ENCODE measurements around the gene CTDSPL. TPM values are rescaled to one million over a fixed set of nuclear protein-coding genes. Genes with fewer than 3 reads are reported as not detected.

CTDSPL gene
- polyA plus RNA-seq, 2 donors: 7.6 to 13.6 TPM

DNA sequence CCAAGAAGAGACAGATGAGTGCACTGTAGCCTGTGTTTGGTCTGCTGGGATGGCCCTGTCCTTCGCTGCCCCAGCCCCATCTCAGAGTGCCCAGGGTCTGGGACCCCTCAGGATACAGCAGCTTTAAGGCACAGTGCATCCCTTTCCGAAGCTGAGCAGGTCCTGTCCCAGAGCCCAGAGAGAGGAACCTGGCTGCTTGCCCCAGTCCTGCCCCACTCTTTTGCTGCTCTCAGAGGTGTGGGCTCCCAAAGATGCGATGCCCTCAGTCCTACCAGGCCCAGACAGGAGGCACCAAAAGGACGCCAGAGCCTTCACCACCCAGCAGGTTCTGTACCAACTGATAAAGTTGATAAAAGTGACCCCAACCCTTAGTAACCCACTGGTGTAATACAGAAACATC is 159.5 kb downstream of the CTDSPL start:
- Histone ChIP-seq H3K36me3 (ENCODE audit: control insufficient read depth in 2 of 2, insufficient read depth in 2 of 2, low read length in 1 of 2) (peaks cover 9 to 29% of the 10 kb centered on the region in 2 donors), H3K27ac (ENCODE audit: low read depth in 2 of 2, low read length in 1 of 2) (no peak overlapping the region), H3K27me3 (ENCODE audit: control insufficient read depth in 1 of 2, insufficient read depth in 2 of 2, low read length in 2 of 2) (no peaks in the 10 kb centered on the region), H3K4me1 (ENCODE audit: control insufficient read depth in 2 of 2, insufficient read depth in 2 of 2, low read length in 1 of 2) (peaks cover 0 to 7% of the 10 kb centered on the region in 2 donors), H3K9me3 (ENCODE audit: control insufficient read depth in 2 of 2, insufficient read depth in 1 of 2, low read depth in 1 of 2, low read length in 1 of 2) (peaks cover 0 to 5% of the 10 kb centered on the region in 2 donors), H3K4me3 (ENCODE audit: low read depth in 1 of 2, low read length in 2 of 2) (no peak overlapping the region)
- WGBS, 2 donors: 92 to 95% methylated on average over 4 of the region's 4 CpGs

DNA sequence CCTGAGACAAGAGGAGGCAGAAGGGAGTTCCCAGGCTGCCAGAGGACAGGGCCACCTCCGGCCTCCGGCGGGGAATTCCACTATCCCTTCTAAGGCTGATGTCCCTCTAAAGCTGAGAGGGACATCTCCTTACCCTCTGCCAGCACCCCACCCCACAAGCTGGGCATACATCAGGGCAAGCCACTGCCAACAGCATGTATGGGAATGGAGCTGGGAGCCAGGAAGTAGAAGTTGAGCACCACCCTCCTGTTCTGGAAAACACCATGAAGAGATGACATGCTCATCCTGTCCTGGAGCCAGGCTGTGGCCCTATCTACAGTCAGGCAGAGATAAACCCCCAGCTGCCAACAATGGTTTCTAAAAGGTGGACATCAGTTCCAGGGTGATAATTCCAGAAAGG is 160.6 kb downstream of the CTDSPL start:
- no peaks in the 10 kb centered on the region for H3K27me3 ChIP-seq (ENCODE audit: control insufficient read depth in 1 of 2, insufficient read depth in 2 of 2, low read length in 2 of 2)
- H3K27ac ChIP-seq (ENCODE audit: low read depth in 2 of 2, low read length in 1 of 2): peak overlapping the region in 1 of 2 donors; percentile 1
- H3K9me3 ChIP-seq (ENCODE audit: control insufficient read depth in 2 of 2, insufficient read depth in 1 of 2, low read depth in 1 of 2, low read length in 1 of 2): no peaks in the 10 kb centered on the region
- H3K4me1 ChIP-seq (ENCODE audit: control insufficient read depth in 2 of 2, insufficient read depth in 2 of 2, low read length in 1 of 2): peaks cover 0 to 7% of the 10 kb centered on the region in 2 donors
- 67 to 68% methylated on average over 3 of the region's 3 CpGs for whole genome bisulfite sequencing, 2 donors
- no peak overlapping the region for H3K4me3 ChIP-seq (ENCODE audit: low read depth in 1 of 2, low read length in 2 of 2)
- H3K36me3 ChIP-seq (ENCODE audit: control insufficient read depth in 2 of 2, insufficient read depth in 2 of 2, low read length in 1 of 2): peaks cover 8 to 20% of the 10 kb centered on the region in 2 donors

DNA sequence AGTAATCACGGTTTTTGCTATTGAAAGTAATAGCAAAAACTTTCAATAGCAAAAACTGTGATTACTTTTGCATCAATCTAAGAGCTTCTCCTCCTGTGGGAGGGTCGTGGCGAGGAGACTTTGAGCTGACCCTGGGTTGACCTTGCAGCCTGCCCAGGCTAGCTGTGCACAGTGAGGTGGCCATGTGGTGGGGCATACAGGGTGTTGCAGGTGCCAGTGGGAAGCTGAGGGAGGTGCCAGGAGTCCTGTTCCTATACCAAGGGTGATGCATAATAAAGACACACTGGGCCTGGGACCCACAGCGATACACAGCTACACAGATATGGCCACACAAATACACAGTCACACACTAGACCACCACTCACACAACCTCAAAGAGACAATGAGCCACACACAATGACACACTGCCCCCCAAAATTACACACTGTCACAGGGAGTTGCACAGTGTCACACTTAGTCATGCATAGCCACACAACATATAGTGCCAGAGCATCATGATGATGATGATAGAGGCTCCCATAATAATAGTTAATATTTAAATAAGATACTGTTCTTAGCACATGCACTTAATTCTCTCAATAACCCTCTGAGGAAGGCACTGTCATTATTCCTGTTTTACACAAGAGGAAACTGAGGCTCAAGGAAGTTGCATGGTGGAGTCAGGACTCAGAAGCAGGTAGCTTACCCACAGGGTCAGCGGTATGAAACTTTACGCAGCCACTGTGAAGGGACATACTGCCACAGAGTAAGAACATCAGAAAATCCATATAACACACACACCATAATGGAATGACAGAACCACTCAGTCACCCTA is 161.4 kb downstream of the CTDSPL start:
- WGBS, 2 donors: 81 to 82% methylated on average over 6 of the region's 6 CpGs
- Histone ChIP-seq H3K9me3 (ENCODE audit: control insufficient read depth in 2 of 2, insufficient read depth in 1 of 2, low read depth in 1 of 2, low read length in 1 of 2) (no peaks in the 10 kb centered on the region), H3K36me3 (ENCODE audit: control insufficient read depth in 2 of 2, insufficient read depth in 2 of 2, low read length in 1 of 2) (peaks cover 2 to 15% of the 10 kb centered on the region in 2 donors), H3K4me1 (ENCODE audit: control insufficient read depth in 2 of 2, insufficient read depth in 2 of 2, low read length in 1 of 2) (peaks cover 3 to 7% of the 10 kb centered on the region in 2 donors), H3K27me3 (ENCODE audit: control insufficient read depth in 1 of 2, insufficient read depth in 2 of 2, low read length in 2 of 2) (no peaks in the 10 kb centered on the region), H3K4me3 (ENCODE audit: low read depth in 1 of 2, low read length in 2 of 2) (no peak overlapping the region), H3K27ac (ENCODE audit: low read depth in 2 of 2, low read length in 1 of 2) (no peak overlapping the region)

DNA sequence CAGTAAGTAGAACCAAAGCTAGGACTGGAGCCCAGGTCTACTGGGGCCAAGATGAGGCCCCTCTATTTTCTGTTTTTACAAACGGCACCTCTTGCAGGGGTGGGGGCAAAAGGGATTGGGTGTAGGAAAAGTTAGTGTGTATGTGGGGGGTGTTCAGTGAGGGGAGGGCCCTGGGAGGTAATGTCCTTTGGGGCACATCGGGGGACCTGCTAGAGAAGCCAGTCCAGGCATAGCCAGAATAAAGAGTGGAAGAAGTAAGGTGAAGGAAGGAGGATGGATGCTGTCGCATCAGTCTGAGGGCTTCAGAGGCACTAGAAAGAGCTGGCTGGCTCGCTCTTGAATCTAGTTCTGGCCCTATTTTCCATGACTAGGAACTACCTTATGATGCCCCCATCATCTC is 165.2 kb downstream of the CTDSPL start:
- H3K27me3 ChIP-seq (ENCODE audit: control insufficient read depth in 1 of 2, insufficient read depth in 2 of 2, low read length in 2 of 2): no peaks in the 10 kb centered on the region
- WGBS, 2 donors: 75 to 83% methylated on average over 4 of the region's 4 CpGs
- no peak overlapping the region for H3K27ac ChIP-seq (ENCODE audit: low read depth in 2 of 2, low read length in 1 of 2)

DNA sequence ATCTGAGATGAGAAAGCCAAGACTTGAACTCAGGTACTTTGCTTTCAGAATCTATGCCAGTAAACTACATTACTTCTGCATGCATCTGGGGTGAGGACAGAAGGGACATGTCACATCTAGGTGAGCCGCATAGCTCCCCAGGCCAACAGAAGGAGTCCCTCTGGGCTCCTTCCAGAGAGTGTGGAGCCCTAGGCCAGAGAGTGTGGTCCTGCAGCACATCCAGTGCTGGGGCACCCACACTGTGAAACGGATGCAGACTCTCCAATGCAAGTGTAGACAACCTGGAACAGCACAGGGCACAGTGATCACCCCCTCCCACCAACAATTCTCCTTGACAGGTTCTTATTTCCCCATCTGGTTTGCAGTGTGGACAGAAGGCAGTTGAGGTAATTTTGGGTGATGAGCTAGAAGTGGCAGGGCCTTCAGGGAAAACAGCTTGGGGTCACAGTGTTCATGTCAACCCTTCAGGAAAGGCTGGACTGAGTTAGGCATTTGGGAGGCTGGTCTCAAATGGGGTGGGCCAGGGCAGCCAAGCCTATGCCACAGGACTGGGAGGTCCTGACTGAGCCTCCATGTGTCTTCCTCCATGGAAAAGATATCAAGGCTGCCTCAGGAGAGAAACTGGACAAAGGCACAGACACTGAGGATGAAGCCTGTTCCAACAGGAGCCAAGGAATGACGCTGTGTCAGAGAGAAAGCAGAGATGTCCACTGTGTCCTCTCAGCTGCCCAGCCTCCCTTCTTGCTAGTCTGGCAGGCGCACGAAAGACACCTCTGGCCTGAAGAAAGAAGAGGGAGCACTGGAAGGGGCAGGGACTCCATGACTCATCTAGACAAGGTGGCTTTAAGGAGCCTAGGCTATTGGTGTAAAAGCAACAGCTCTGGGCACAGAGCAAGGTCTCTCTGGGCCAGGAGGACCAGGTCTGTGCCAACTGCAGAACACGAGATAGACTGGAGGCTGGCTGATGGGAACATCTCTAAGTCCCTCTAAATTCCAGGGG is 166.1 kb downstream of the CTDSPL start:
- Histone ChIP-seq H3K27ac (ENCODE audit: low read depth in 2 of 2, low read length in 1 of 2) (peak overlapping the region; percentile 88 to 99), H3K27me3 (ENCODE audit: control insufficient read depth in 1 of 2, insufficient read depth in 2 of 2, low read length in 2 of 2) (no peaks in the 10 kb centered on the region), H3K4me3 (ENCODE audit: low read depth in 1 of 2, low read length in 2 of 2) (peak overlapping the region in 1 of 2 donors; percentile 65), H3K9me3 (ENCODE audit: control insufficient read depth in 2 of 2, insufficient read depth in 1 of 2, low read depth in 1 of 2, low read length in 1 of 2) (no peaks in the 10 kb centered on the region), H3K36me3 (ENCODE audit: control insufficient read depth in 2 of 2, insufficient read depth in 2 of 2, low read length in 1 of 2) (no peaks in the 10 kb centered on the region), H3K4me1 (ENCODE audit: control insufficient read depth in 2 of 2, insufficient read depth in 2 of 2, low read length in 1 of 2) (peaks cover 15 to 24% of the 10 kb centered on the region in 2 donors)
- 75 to 89% methylated on average over 6 of the region's 6 CpGs for WGBS, 2 donors

More for the DNA sequence above, 165.2 kb downstream of the CTDSPL start:
- H3K4me1 ChIP-seq (ENCODE audit: control insufficient read depth in 2 of 2, insufficient read depth in 2 of 2, low read length in 1 of 2): peaks cover 15 to 22% of the 10 kb centered on the region in 2 donors
- no peaks in the 10 kb centered on the region for H3K36me3 ChIP-seq (ENCODE audit: control insufficient read depth in 2 of 2, insufficient read depth in 2 of 2, low read length in 1 of 2)
- no peak overlapping the region for H3K4me3 ChIP-seq (ENCODE audit: low read depth in 1 of 2, low read length in 2 of 2)
- no peaks in the 10 kb centered on the region for H3K9me3 ChIP-seq (ENCODE audit: control insufficient read depth in 2 of 2, insufficient read depth in 1 of 2, low read depth in 1 of 2, low read length in 1 of 2)

- Histone ChIP-seq H3K27ac (ENCODE audit: low read depth in 2 of 2, low read length in 1 of 2) (peak overlapping the region; percentile 88 to 99), H3K4me3 (ENCODE audit: low read depth in 1 of 2, low read length in 2 of 2) (peak overlapping the region; percentile 61 to 65), H3K36me3 (ENCODE audit: control insufficient read depth in 2 of 2, insufficient read depth in 2 of 2, low read length in 1 of 2) (no peaks in the 10 kb centered on the region), H3K9me3 (ENCODE audit: control insufficient read depth in 2 of 2, insufficient read depth in 1 of 2, low read depth in 1 of 2, low read length in 1 of 2) (no peaks in the 10 kb centered on the region), H3K4me1 (ENCODE audit: control insufficient read depth in 2 of 2, insufficient read depth in 2 of 2, low read length in 1 of 2) (peaks cover 15 to 23% of the 10 kb centered on the region in 2 donors), H3K27me3 (ENCODE audit: control insufficient read depth in 1 of 2, insufficient read depth in 2 of 2, low read length in 2 of 2) (no peaks in the 10 kb centered on the region)
- 15 to 22% methylated on average over 45 of the region's 45 CpGs for WGBS, 2 donors
These were observed 167.1 kb downstream of the CTDSPL start for GRCh38 chr3:38028621-38029361.

- Histone ChIP-seq H3K27me3 (ENCODE audit: control insufficient read depth in 1 of 2, insufficient read depth in 2 of 2, low read length in 2 of 2) (no peaks in the 10 kb centered on the region), H3K4me1 (ENCODE audit: control insufficient read depth in 2 of 2, insufficient read depth in 2 of 2, low read length in 1 of 2) (peaks cover 15 to 19% of the 10 kb centered on the region in 2 donors), H3K9me3 (ENCODE audit: control insufficient read depth in 2 of 2, insufficient read depth in 1 of 2, low read depth in 1 of 2, low read length in 1 of 2) (no peaks in the 10 kb centered on the region), H3K36me3 (ENCODE audit: control insufficient read depth in 2 of 2, insufficient read depth in 2 of 2, low read length in 1 of 2) (no peaks in the 10 kb centered on the region), H3K27ac (ENCODE audit: low read depth in 2 of 2, low read length in 1 of 2) (peak within 1 kb of the TSS; percentile 88 to 99), H3K4me3 (ENCODE audit: low read depth in 1 of 2, low read length in 2 of 2) (peak within 1 kb of the TSS; percentile 61 to 65)
- WGBS, 2 donors: 2 to 3% methylated on average over 56 to 75 of the region's 75 CpGs
These were observed 167.9 kb downstream of the CTDSPL start, which contains the start of gene PLCD1 for GRCh38 chr3:38029400-38030125. PLCD1 (minus strand) TSS chr3:38029642; CDS start chr3:38029539, 103 bp downstream.

GRCh38 chr3:38030126-38031021 is 168.7 kb downstream of the CTDSPL start:
- H3K36me3 ChIP-seq (ENCODE audit: control insufficient read depth in 2 of 2, insufficient read depth in 2 of 2, low read length in 1 of 2): no peaks in the 10 kb centered on the region
- peak overlapping the region; percentile 61 to 65 for H3K4me3 ChIP-seq (ENCODE audit: low read depth in 1 of 2, low read length in 2 of 2)
- 31 to 41% methylated on average over 8 of the region's 8 CpGs for WGBS, 2 donors
- peaks cover 15 to 19% of the 10 kb centered on the region in 2 donors for H3K4me1 ChIP-seq (ENCODE audit: control insufficient read depth in 2 of 2, insufficient read depth in 2 of 2, low read length in 1 of 2)
- no peaks in the 10 kb centered on the region for H3K27me3 ChIP-seq (ENCODE audit: control insufficient read depth in 1 of 2, insufficient read depth in 2 of 2, low read length in 2 of 2)
- no peaks in the 10 kb centered on the region for H3K9me3 ChIP-seq (ENCODE audit: control insufficient read depth in 2 of 2, insufficient read depth in 1 of 2, low read depth in 1 of 2, low read length in 1 of 2)
- peak overlapping the region; percentile 88 to 99 for H3K27ac ChIP-seq (ENCODE audit: low read depth in 2 of 2, low read length in 1 of 2)
